GM23338 (cell line): ENCODE measurements around the gene FAM118B. TPM values are rescaled to one million over a fixed set of nuclear protein-coding genes. Genes with fewer than 3 reads are reported as not detected.
A peak's percentile ranks its signal among the peaks of the same experiment; 100 is the strongest.

ENCODE experiments used
- ATAC-seq: fragments of 200-7000 bp; cut with Tn5 transposase; 3 replicates; pipeline ENCODE4 v1.9.1; 2020
- DNase-seq: peaks from one replicate; pipeline ENCODE4 v3.0.0-alpha.2; 2015; ENCODE audit warnings: low spot score
- H2AFZ ChIP-seq: fragments of 200-600 bp; sonication (generic); 2 replicates; pipeline ENCODE4 v1.8.0; 2016; ENCODE audit warnings: antibody characterized with exemption, mild to moderate bottlenecking, moderate library complexity
- H3F3A ChIP-seq: fragments of 200-600 bp; sonication (generic); replicated peaks from 2 replicates; pipeline ENCODE4 v1.8.0; 2017; ENCODE audit warnings: antibody characterized with exemption, mixed run types, low read depth
- H3K27ac ChIP-seq: fragments of 200-600 bp; sonication (generic); 2 replicates; pipeline ENCODE4 v1.6.1; 2016; ENCODE audit warnings: low read depth
- H3K27me3 ChIP-seq: fragments of 200-600 bp; sonication (generic); 2 replicates; pipeline ENCODE4 v1.8.0; 2016; ENCODE audit warnings: mild to moderate bottlenecking, mixed run types, moderate library complexity; ENCODE audit not compliant: insufficient read depth
- H3K36me3 ChIP-seq: fragments of 200-600 bp; sonication (generic); 2 replicates; pipeline ENCODE4 v1.8.0; 2016; ENCODE audit warnings: mild to moderate bottlenecking; ENCODE audit not compliant: insufficient read depth
- H3K4me1 ChIP-seq: fragments of 200-600 bp; sonication (generic); 2 replicates; pipeline ENCODE4 v1.8.0; 2016; ENCODE audit warnings: mild to moderate bottlenecking, moderate library complexity; ENCODE audit not compliant: insufficient read depth
- H3K4me2 ChIP-seq: fragments of 200-600 bp; sonication (generic); 2 replicates; pipeline ENCODE4 v1.7.1; 2017; ENCODE audit warnings: mixed run types
- H3K4me3 ChIP-seq: fragments of 200-600 bp; sonication (generic); 2 replicates; pipeline ENCODE4 v1.6.1; 2016; ENCODE audit warnings: mixed run types
- H3K79me2 ChIP-seq: fragments of 200-600 bp; sonication (generic); replicated peaks from 2 replicates; pipeline ENCODE4 v1.8.0; 2017; ENCODE audit warnings: mild to moderate bottlenecking; ENCODE audit not compliant: insufficient read depth
- H3K9me2 ChIP-seq: fragments of 200-600 bp; sonication (generic); 2 replicates; pipeline ENCODE4 v1.8.0; 2017; ENCODE audit not compliant: insufficient read depth
- H4K20me1 ChIP-seq: fragments of 200-600 bp; sonication (generic); replicated peaks from 2 replicates; pipeline ENCODE4 v1.8.0; 2017; ENCODE audit warnings: mild to moderate bottlenecking; ENCODE audit not compliant: insufficient read depth
- H3K27ac Mint-ChIP-seq: 2 replicates; pipeline ENCODE4 v1.8.0; 2020; ENCODE audit warnings: inconsistent platforms, mild to moderate bottlenecking, moderate library complexity, mixed read lengths
- H3K27me3 Mint-ChIP-seq: 3 replicates; pipeline ENCODE4 v1.8.0; 2022; ENCODE audit warnings: low read depth, mild to moderate bottlenecking, moderate library complexity, mixed read lengths, inconsistent platforms; ENCODE audit not compliant: insufficient read depth, poor library complexity
- H3K36me3 Mint-ChIP-seq: 3 replicates; pipeline ENCODE4 v1.8.0; 2021; ENCODE audit warnings: low read depth, mild to moderate bottlenecking, inconsistent platforms, moderate library complexity, mixed read lengths
- H3K4me1 Mint-ChIP-seq: 3 replicates; pipeline ENCODE4 v1.8.0; 2020; ENCODE audit warnings: mild to moderate bottlenecking, inconsistent platforms, mixed read lengths
- H3K4me3 Mint-ChIP-seq: 3 replicates; pipeline ENCODE4 v1.8.0; 2021; ENCODE audit warnings: moderate library complexity, mild to moderate bottlenecking, inconsistent platforms, mixed read lengths
- H3K9me3 Mint-ChIP-seq: 3 replicates; pipeline ENCODE4 v1.8.0; 2020; ENCODE audit warnings: moderate library complexity, mild to moderate bottlenecking, inconsistent platforms, mixed read lengths
- CREB1 ChIP-seq: fragments of 250-450 bp; sonication (Bioruptor Pico); IDR thresholded peaks from 2 replicates; pipeline ENCODE4 v1.5.0; 2020; ENCODE audit warnings: low read depth, mild to moderate bottlenecking, moderate library complexity
- ETS1 ChIP-seq: IDR thresholded peaks from 2 replicates; pipeline ENCODE4 v1.6.1; 2016; ENCODE audit warnings: antibody characterized with exemption
- EZH2phosphoT487 ChIP-seq: fragments of 200-600 bp; sonication (generic); IDR thresholded peaks from one replicate; pipeline ENCODE4 v1.8.1; 2018; ENCODE audit warnings: antibody characterized with exemption; ENCODE audit not compliant: unreplicated experiment
- NANOG ChIP-seq: IDR thresholded peaks from 2 replicates; pipeline ENCODE4 v1.6.1; 2016; ENCODE audit warnings: antibody characterized with exemption, borderline replicate concordance
- POLR2AphosphoS5 ChIP-seq: IDR thresholded peaks from 2 replicates; pipeline ENCODE4 v1.6.1; 2016; ENCODE audit warnings: antibody characterized with exemption, low read depth
- ZNF331 ChIP-seq: fragments of 250-450 bp; sonication (Bioruptor Pico); IDR thresholded peaks from 2 replicates; pipeline ENCODE4 v1.5.0; 2020; ENCODE audit warnings: low read depth, mild to moderate bottlenecking, moderate library complexity
- ZNF462 ChIP-seq: fragments of 250-450 bp; sonication (Bioruptor Pico); IDR thresholded peaks from 2 replicates; pipeline ENCODE4 v1.5.0; 2020; ENCODE audit warnings: mild to moderate bottlenecking, moderate library complexity
- polyA plus RNA-seq: library from polyadenylated mRNA; unstranded; fragments of >200 nt; fragmentation: Nextera tagmentation; extraction: Ambion mirVana; gene quantifications from 2 replicates; pipeline ENCODE4 v1.2.1, GENCODE V29; 2016
- total RNA-seq: library from RNA; depleted of rRNA; stranded (reverse); fragments of >200 nt; shearing (Covaris generic); gene quantifications from 2 replicates; pipeline ENCODE4 v1.2.3, GENCODE V29; 2014

The FAM118B gene
- total and polyA plus RNA-seq, 2 experiments from 2014 or later = 33.7 to 43.4 TPM

GRCh38 chr11:126268708-126269579 lies 57.4 kb downstream of the FAM118B start, which contains the start of the genes FOXRED1 and SRPRA:
FOXRED1 (plus strand) TSS chr11:126269154; CDS start chr11:126269207, 53 bp downstream.
SRPRA (minus strand) TSS chr11:126268895; CDS start chr11:126268804, 91 bp downstream.
- Histone ChIP-seq H4K20me1 (no peaks in the 10 kb centered on the region), H3K9me2 (no peaks in the 10 kb centered on the region), H3K79me2 (peaks cover 38% of the 10 kb centered on the region), H3K4me1 (peaks cover 9% of the 10 kb centered on the region; the same call in 1 of the 2 replicates), H3K36me3 (peaks cover 30% of the 10 kb centered on the region), H3K27ac (peak within 1 kb of the TSS; percentile 95), H3K27me3 (no peaks in the 10 kb centered on the region), H2AFZ (peak within 1 kb of the TSS; percentile 94; the same call in 1 of the 2 replicates), H3K4me3 (peak within 1 kb of the TSS; percentile 70), H3F3A (peaks cover 25% of the 10 kb centered on the region; the same call in 1 of the 2 replicates), H3K4me2 (peak within 1 kb of the TSS; percentile 98)
- H3K27me3 Mint-ChIP-seq = peaks cover 14% of the 10 kb centered on the region
- peak; percentile 99 for DNase-seq
- no peaks in the 10 kb centered on the region for H3K9me3 Mint-ChIP-seq
- TF ChIP-seq CREB1 (CRISPR knock-in tag) (peak; percentile 98), ETS1 (peak; percentile 70), ZNF331 (no peak), POLR2AphosphoS5 (peak; percentile 84)
- peak; percentile 96 for ATAC-seq
- peaks cover 66% of the 10 kb centered on the region for H3K36me3 Mint-ChIP-seq
- peak within 1 kb of the TSS; percentile 96 for H3K4me3 Mint-ChIP-seq
- H3K27ac Mint-ChIP-seq = peak within 1 kb of the TSS; percentile 99
- peaks cover 12% of the 10 kb centered on the region for H3K4me1 Mint-ChIP-seq

GRCh38 chr11:126277322-126277721 lies 65.7 kb downstream of the FAM118B start:
- Histone ChIP-seq H3K79me2 (no peaks in the 10 kb centered on the region), H3K36me3 (no peaks in the 10 kb centered on the region; the same call in 1 of the 2 replicates), H3K4me1 (0 out of 2 replicates have a peak, but pooled peaks cover 7% of the 10 kb centered on the region), H4K20me1 (no peaks in the 10 kb centered on the region), H3K4me3 (no peak overlapping the region), H2AFZ (no peak overlapping the region), H3F3A (peaks cover 5% of the 10 kb centered on the region; the same call in 1 of the 2 replicates), H3K9me2 (no peaks in the 10 kb centered on the region), H3K4me2 (no peak overlapping the region), H3K27ac (no peak overlapping the region), H3K27me3 (peaks cover 13% of the 10 kb centered on the region; the same call in 1 of the 2 replicates)
- Mint-ChIP-seq H3K27ac (no peak overlapping the region), H3K4me1 (peaks cover 11% of the 10 kb centered on the region), H3K27me3 (peaks cover 21% of the 10 kb centered on the region), H3K4me3 (no peak overlapping the region), H3K36me3 (peaks cover 58% of the 10 kb centered on the region), H3K9me3 (no peaks in the 10 kb centered on the region; the same call in 2 of the 3 replicates)
- DNase-seq (no peak), ATAC-seq (no peak)
- TF ChIP-seq NANOG = no peak
- no peak for TF ChIP-seq ZNF462
- no peak for TF ChIP-seq EZH2phosphoT487
- no peak for TF ChIP-seq ETS1
